Stimulated activated CD4-positive, alpha-beta T cell treated with anti-CD3 and anti-CD28 coated beads, Interleukin-1b, Interleukin-23, amount 100 ng/mL, for 24 hours (primary cell): Measurements from ENCODE around the gene LRBA.
A peak's percentile ranks its signal among the peaks of the same experiment; 100 is the strongest.

Source experiments
- DNase-seq, 4 experiments: peaks; one replicate each; pipeline ENCODE4 v3.0.0-alpha.2; 2020; ENCODE audit warnings: low read depth in 4 of 4, low spot score in 1 of 4

Gene LRBA

GRCh38 chr4:150308824-150309472 is 706.1 kb downstream of the LRBA start:
- no peak for DNase-seq

GRCh38 chr4:150306719-150307118 is 708.4 kb downstream of the LRBA start:
- no peak for DNase-seq

- DNase-seq: no peak
Observed at GRCh38 chr4:150305995-150306394, 709.1 kb downstream of the LRBA start.

GRCh38 chr4:150302553-150302952 is 712.5 kb downstream of the LRBA start:
- peak in 3 of 4 experiments; percentile 1 to 25 (median 9) for DNase-seq

- DNase-seq: no peak
Observed at GRCh38 chr4:150299816-150300215, 715.3 kb downstream of the LRBA start.

- DNase-seq: peak in 2 of 4 experiments; percentile 5
Observed at GRCh38 chr4:150297861-150298474, 717.1 kb downstream of the LRBA start.

DNA sequence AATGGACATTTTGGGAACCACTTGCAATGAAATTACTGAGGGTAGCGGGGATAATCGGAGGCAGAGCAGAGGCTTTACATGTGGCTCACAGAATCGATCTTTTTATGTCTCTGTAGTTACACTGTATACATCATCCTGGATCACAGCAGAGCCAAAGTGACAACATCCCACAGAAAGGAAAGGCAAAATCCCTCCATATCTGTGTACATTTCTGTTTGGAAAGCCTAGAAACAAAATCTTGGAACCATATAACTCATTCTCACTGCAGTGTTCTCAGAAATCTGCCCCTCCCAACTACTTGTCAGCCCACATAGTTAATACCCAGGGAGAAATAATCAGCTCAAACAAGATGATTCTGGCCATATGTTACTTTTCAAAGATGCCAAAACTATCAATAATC is 725.2 kb downstream of the LRBA start:
- no peak for DNase-seq

- no peak for DNase-seq
Observed at GRCh38 chr4:150289198-150289597, 725.9 kb downstream of the LRBA start.

DNA sequence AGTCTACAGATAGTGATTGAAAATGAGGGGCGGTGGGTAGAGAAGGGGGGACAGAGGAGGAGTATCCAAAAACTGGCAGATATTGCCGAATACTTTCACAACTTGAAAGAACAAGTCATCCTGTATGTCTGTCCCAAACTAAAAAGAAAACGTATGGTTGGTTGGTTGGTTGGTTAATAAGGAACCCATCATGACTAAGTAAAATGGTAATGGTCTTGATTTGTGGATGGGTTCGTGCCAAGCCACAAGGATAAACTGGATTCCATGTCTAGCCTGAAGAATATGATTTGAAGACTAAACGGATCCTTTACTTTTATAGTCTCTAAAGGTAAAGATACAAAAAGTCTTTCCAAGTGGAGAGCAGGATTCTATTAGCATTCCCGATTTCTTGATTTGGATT is 728.4 kb downstream of the LRBA start:
- no peak for DNase-seq

- no peak for DNase-seq
Observed at GRCh38 chr4:150283689-150284088, 731.4 kb downstream of the LRBA start.

- no peak for DNase-seq
Observed at GRCh38 chr4:150280975-150281374, 734.1 kb downstream of the LRBA start.

GRCh38 chr4:150280081-150280895 is 734.8 kb downstream of the LRBA start:
- no peak for DNase-seq

DNA sequence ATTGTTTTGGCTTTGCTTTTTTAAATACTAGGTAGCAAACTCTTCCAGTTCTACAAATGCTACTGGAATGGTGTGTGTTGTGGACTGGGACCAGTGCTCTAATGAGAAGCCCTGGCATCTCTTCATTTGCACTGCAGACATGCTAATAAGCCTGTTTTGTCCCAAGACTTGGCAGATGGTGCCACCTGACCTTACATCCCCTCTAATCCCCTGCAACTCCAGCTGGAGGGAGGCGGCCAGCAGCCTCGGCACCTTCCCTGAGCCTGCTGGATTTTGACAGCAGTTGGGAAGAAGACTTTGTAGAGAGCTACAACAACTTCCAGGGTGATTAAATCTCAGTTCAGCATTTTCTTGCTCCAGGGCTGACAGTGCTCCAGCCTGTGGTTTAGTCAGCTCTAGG is 736.9 kb downstream of the LRBA start:
- no peak for DNase-seq

GRCh38 chr4:150268444-150268843 is 746.6 kb downstream of the LRBA start:
- DNase-seq: no peak

DNA sequence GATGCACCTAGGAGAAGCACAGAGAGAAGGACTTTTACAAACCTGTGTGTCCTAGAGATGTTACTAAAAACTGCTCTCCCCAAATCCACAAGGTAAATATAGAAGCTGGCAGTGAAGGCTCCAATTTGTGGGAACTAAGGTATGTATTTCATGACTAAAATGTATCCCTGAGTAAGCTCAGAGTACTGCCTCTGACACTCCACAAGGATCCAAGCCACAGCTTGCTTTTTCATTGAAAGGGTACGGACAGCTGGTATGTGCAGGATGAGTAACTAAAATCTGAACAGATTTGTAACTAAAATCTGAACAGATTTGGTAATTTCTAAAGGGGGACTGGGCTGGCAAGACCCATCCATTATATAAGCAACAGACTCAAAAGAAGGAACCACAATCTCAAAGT is 749.3 kb downstream of the LRBA start:
- DNase-seq: no peak

- DNase-seq: no peak
Observed at GRCh38 chr4:150264595-150265161, 750.4 kb downstream of the LRBA start.

GRCh38 chr4:150262611-150263010 is 752.5 kb downstream of the LRBA start:
- no peak for DNase-seq

DNA sequence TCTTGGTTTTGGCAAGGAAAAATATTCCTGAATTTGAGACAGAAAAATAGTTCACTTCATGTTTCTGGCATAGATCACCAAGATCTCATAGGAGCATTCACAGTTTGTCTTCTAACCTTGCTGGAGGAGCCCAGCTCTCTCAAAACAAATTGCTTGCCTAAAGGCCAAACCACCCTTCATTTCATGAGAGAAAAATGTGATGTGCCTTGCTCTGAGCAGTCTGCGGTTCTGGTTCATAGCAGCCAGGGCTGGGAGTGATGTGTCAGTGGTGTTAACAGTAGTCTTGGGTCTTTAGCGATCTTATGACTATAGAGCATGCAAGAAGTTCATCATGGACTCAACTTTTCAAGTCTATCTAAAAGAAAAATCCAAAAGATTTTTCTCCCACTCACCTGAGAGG is 753.5 kb downstream of the LRBA start:
- no peak for DNase-seq

- DNase-seq: no peak
Observed at GRCh38 chr4:150259861-150260567, 755.1 kb downstream of the LRBA start.

GRCh38 chr4:150258569-150258968 is 756.5 kb downstream of the LRBA start:
- DNase-seq: no peak
